ENCODE measurements around the gene GDE1.
"Not testable (repeated sequence)": the region's sequence is repeated elsewhere in the genome, so short reads cannot be mapped to it uniquely, and the experiment has no call there.

GDE1 gene

GRCh38 chr16:19521471-19522396 lies at the start of gene GDE1:
TSS of gene GDE1 (minus strand) at chr16:19522098. CDS start at chr16:19521964, 134 bp downstream.
- DNase-seq: peak; percentile 90

- no peak for DNase-seq
Observed at GRCh38 chr16:19567560-19567959, 45.7 kb upstream of the GDE1 start.

- no peak for DNase-seq
Observed at GRCh38 chr16:19566362-19566761, 44.5 kb upstream of the GDE1 start.

- DNase-seq: no peak
Observed at GRCh38 chr16:19563377-19563776, 41.5 kb upstream of the GDE1 start.

- DNase-seq: no peak
Observed at GRCh38 chr16:19560078-19560477, 38.2 kb upstream of the GDE1 start.

- peak in 1 of 2 donors; percentile 23 for DNase-seq
Observed at GRCh38 chr16:19559242-19559910, 37.5 kb upstream of the GDE1 start.

GRCh38 chr16:19555938-19556771 lies 34.3 kb upstream of the GDE1 start:
- DNase-seq: peak; percentile 11 to 16

GRCh38 chr16:19555186-19555937 lies 33.5 kb upstream of the GDE1 start, which contains the start of gene VPS35L:
TSS of gene VPS35L (plus strand) at chr16:19555703. CDS start at chr16:19555730, 27 bp downstream.
- DNase-seq: peak; percentile 91 to 92

GRCh38 chr16:19549673-19550072 lies 27.8 kb upstream of the GDE1 start:
- DNase-seq: no peak

- no peak for DNase-seq
Observed at GRCh38 chr16:19548144-19548543, 26.2 kb upstream of the GDE1 start.

GRCh38 chr16:19543278-19543996 lies 21.5 kb upstream of the GDE1 start:
- not testable (repeated sequence) for DNase-seq

GRCh38 chr16:19542138-19542821 lies 20.4 kb upstream of the GDE1 start:
- no peak for DNase-seq

- DNase-seq: no peak
Observed at GRCh38 chr16:19540241-19540970, 18.5 kb upstream of the GDE1 start.

GRCh38 chr16:19532601-19533000 lies 10.7 kb upstream of the GDE1 start:
- no peak for DNase-seq

GRCh38 chr16:19528666-19529065 lies 6.8 kb upstream of the GDE1 start:
- DNase-seq: no peak

GRCh38 chr16:19527161-19527560 lies 5.3 kb upstream of the GDE1 start:
- DNase-seq: no peak

GRCh38 chr16:19525385-19525723 lies 3.5 kb upstream of the GDE1 start:
- no peak for DNase-seq

GRCh38 chr16:19524616-19525384 lies 2.9 kb upstream of the GDE1 start:
- no peak for DNase-seq

- no peak for DNase-seq
Observed at GRCh38 chr16:19524356-19524615, 2.4 kb upstream of the GDE1 start.
